HepG2 (cell line): ENCODE results near the gene CCL5.

ENCODE experiments used
- CREM ChIP-seq, 2 experiments: sonication (generic) in 1 of 2; formaldehyde crosslinking in 1 of 2; IDR thresholded peaks; 2 replicates each; pipeline versions ENCODE4 v1.4.0 to v1.6.1; 2016 to 2020; ENCODE audit warnings: antibody characterized with exemption in 1 of 2, mild to moderate bottlenecking in 1 of 2, missing genetic modification reagents in 1 of 2
- CTCF ChIP-seq: sonication (generic); formaldehyde crosslinking; IDR thresholded peaks from 2 replicates; pipeline ENCODE4 v1.5.0; 2020; ENCODE audit warnings: mild to moderate bottlenecking, missing genetic modification reagents, moderate library complexity
- KLF9 ChIP-seq: IDR thresholded peaks from 2 replicates; pipeline ENCODE4 v1.6.1; 2016; ENCODE audit warnings: low read depth
- NFRKB ChIP-seq: fragments of 450-650 bp; IDR thresholded peaks from 2 replicates; pipeline ENCODE4 v1.6.1; 2017
- POLR2A ChIP-seq, 2 experiments: IDR thresholded peaks; 2 replicates each; pipeline ENCODE4 v1.6.1; 2011; ENCODE audit warnings: low read depth in 2 of 2, low read length in 2 of 2, mild to moderate bottlenecking in 1 of 2, moderate library complexity in 1 of 2; ENCODE audit not compliant: insufficient read depth in 1 of 2
- RCOR2 ChIP-seq: IDR thresholded peaks from 2 replicates; pipeline ENCODE4 v1.6.1; 2016; ENCODE audit warnings: missing biosample characterization, missing genetic modification reagents
- SMC3 ChIP-seq: IDR thresholded peaks from 2 replicates; pipeline ENCODE4 v1.6.1; 2011; ENCODE audit warnings: low read length, improper control_type of control experiment
- STAT5B ChIP-seq: sonication (generic); formaldehyde crosslinking; IDR thresholded peaks from 2 replicates; pipeline ENCODE4 v1.4.0; 2020; ENCODE audit warnings: missing genetic modification reagents
- ZNF205 ChIP-seq: IDR thresholded peaks from 2 replicates; pipeline ENCODE4 v1.6.1; 2018; ENCODE audit warnings: missing biosample characterization, missing genetic modification reagents
- ZNF354B ChIP-seq: sonication (generic); formaldehyde crosslinking; IDR thresholded peaks from 2 replicates; pipeline ENCODE4 v1.8.0; 2022; ENCODE audit warnings: mild to moderate bottlenecking, missing genetic modification reagents
- ZNF546 ChIP-seq: sonication (generic); formaldehyde crosslinking; conservative IDR thresholded peaks from 2 replicates; pipeline ENCODE4 v1.8.1; 2023; ENCODE audit warnings: mild to moderate bottlenecking, missing genetic modification reagents

- no peak for TF ChIP-seq POLR2A (IDR thresholded peaks at IDR 0.05; ENCODE audit: insufficient read depth in 1 of 2, low read depth in 2 of 2, low read length in 2 of 2)
- TF ChIP-seq ZNF205 (CRISPR knock-in tag) = no peak
- TF ChIP-seq NFRKB = no peak
- TF ChIP-seq SMC3 = no peak
- TF ChIP-seq KLF9 = no peak
- TF ChIP-seq STAT5B (CRISPR knock-in tag) = no peak
- no peak for TF ChIP-seq CREM (IDR thresholded peaks at IDR 0.05)
- no peak for TF ChIP-seq CREM (CRISPR knock-in tag; IDR thresholded peaks at IDR 0.05)
- TF ChIP-seq ZNF354B (CRISPR knock-in tag) = no peak
- no peak for TF ChIP-seq CTCF
- no peak for TF ChIP-seq RCOR2 (CRISPR knock-in tag)
- TF ChIP-seq ZNF546 = no peak
These were observed 9.9 kb upstream of the CCL5 start for GRCh38 chr17:35889818-35890773.
